Measurements from ENCODE around the gene NYNRIN. TPM values are rescaled to one million over a fixed set of nuclear protein-coding genes. Genes with fewer than 3 reads are reported as not detected.

The NYNRIN gene
- total RNA-seq, 1 experiment from 2014 or later: 0.27 TPM

DNA sequence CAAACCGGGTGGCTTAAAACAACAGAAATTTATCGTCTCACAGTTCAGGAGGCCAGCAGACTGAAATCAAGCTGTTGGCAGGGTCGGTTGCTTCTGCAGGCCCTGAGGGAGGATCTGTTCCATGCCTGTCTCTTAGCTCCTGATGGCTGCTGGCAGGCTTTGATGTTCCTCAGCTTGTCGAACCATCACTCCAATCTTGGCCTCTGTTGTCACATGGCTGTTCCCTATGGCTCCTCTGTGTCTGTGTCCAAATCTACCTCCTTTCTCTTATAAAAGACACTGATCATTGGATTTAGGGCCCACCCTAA, 16.8 kb upstream of the NYNRIN start:
- ChIA-PET RAD21 (ENCODE audit: low non-redundant PET in 1 of 2, low total read pairs in 2 of 2, uncharacterized antibody in 2 of 2, unreplicated experiment in 2 of 2) (no interaction called here), POLR2A (no interaction called here), CTCF (no interaction called here)
- Histone ChIP-seq H3K9me3 (ENCODE audit: control insufficient read depth in 1 of 2, insufficient read depth in 1 of 2, low read depth in 1 of 2, low read length in 2 of 2) (no peaks in the 10 kb centered on the region), H3K9me2 (ENCODE audit: insufficient read depth) (no peaks in the 10 kb centered on the region), H2AFZ (ENCODE audit: low read depth, low read length, poor library complexity, severe bottlenecking) (no peak overlapping the region), H3K4me1 (ENCODE audit: control insufficient read depth in 1 of 2, insufficient read depth in 2 of 2, low read length in 2 of 2) (peaks cover 0 to 6% of the 10 kb centered on the region in 2 experiments; a peak in 1 of 4 replicates), H3K4me3 (replicated peaks in 1 of 2; ENCODE audit: low read depth in 1 of 2, low read length in 2 of 2) (no peak overlapping the region), H3K79me2 (ENCODE audit: insufficient read depth, low read length) (no peaks in the 10 kb centered on the region), H4K20me1 (ENCODE audit: insufficient read depth) (no peaks in the 10 kb centered on the region), H3K27me3 (ENCODE audit: insufficient read depth, low read length) (no peaks in the 10 kb centered on the region), H3K4me2 (ENCODE audit: low read length) (no peak overlapping the region), H3K36me3 (ENCODE audit: control insufficient read depth in 1 of 2, insufficient read depth in 2 of 2, low read length in 2 of 2) (no peaks in the 10 kb centered on the region), H3K27ac (ENCODE audit: low read depth, low read length) (no peak overlapping the region), H3K9ac (ENCODE audit: low read length) (no peak overlapping the region)
- BruUV-seq (replicated peaks): no TSS peak
- TF ChIP-seq ZNF274 (IDR thresholded peaks at IDR 0.05; ENCODE audit: low read depth, low read length) (no peak), POLR2AphosphoS5 (IDR thresholded peaks at IDR 0.05; ENCODE audit: low read depth, low read length) (no peak), EZH2phosphoT487 (IDR thresholded peaks at IDR 0.05; ENCODE audit: borderline replicate concordance) (no peak), RAD21 (IDR thresholded peaks at IDR 0.05; ENCODE audit: low read depth) (no peak), JUND (IDR thresholded peaks at IDR 0.05) (no peak), EZH2 (IDR thresholded peaks at IDR 0.05) (no peak), POLR2A (IDR thresholded peaks at IDR 0.05; ENCODE audit: borderline replicate concordance, extremely low read depth, insufficient read depth, insufficient read length) (no peak), FOSL1 (IDR thresholded peaks at IDR 0.05; ENCODE audit: low read depth) (no peak), SIN3A (IDR thresholded peaks at IDR 0.05; ENCODE audit: low read depth) (no peak)
- TF ChIP-seq, protein P1, sequence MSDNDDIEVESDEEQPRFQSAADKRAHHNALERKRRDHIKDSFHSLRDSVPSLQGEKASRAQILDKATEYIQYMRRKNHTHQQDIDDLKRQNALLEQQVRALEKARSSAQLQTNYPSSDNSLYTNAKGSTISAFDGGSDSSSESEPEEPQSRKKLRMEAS (IDR thresholded peaks at IDR 0.05): no peak
- TF ChIP-seq, protein P2, sequence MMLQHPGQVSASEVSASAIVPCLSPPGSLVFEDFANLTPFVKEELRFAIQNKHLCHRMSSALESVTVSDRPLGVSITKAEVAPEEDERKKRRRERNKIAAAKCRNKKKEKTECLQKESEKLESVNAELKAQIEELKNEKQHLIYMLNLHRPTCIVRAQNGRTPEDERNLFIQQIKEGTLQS (IDR thresholded peaks at IDR 0.05): no peak
- TF ChIP-seq, protein P3, sequence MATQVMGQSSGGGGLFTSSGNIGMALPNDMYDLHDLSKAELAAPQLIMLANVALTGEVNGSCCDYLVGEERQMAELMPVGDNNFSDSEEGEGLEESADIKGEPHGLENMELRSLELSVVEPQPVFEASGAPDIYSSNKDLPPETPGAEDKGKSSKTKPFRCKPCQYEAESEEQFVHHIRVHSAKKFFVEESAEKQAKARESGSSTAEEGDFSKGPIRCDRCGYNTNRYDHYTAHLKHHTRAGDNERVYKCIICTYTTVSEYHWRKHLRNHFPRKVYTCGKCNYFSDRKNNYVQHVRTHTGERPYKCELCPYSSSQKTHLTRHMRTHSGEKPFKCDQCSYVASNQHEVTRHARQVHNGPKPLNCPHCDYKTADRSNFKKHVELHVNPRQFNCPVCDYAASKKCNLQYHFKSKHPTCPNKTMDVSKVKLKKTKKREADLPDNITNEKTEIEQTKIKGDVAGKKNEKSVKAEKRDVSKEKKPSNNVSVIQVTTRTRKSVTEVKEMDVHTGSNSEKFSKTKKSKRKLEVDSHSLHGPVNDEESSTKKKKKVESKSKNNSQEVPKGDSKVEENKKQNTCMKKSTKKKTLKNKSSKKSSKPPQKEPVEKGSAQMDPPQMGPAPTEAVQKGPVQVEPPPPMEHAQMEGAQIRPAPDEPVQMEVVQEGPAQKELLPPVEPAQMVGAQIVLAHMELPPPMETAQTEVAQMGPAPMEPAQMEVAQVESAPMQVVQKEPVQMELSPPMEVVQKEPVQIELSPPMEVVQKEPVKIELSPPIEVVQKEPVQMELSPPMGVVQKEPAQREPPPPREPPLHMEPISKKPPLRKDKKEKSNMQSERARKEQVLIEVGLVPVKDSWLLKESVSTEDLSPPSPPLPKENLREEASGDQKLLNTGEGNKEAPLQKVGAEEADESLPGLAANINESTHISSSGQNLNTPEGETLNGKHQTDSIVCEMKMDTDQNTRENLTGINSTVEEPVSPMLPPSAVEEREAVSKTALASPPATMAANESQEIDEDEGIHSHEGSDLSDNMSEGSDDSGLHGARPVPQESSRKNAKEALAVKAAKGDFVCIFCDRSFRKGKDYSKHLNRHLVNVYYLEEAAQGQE (IDR thresholded peaks at IDR 0.05; ENCODE audit: low read depth): no peak
- intact Hi-C loops (cut with micrococcal nuclease): no loop called here
- no peak for DNase-seq (ENCODE audit: low read depth, low spot score)
- no peak for ATAC-seq

Data from HCT116 (cell line).